Activated CD4-positive, alpha-beta T cell treated with anti-CD3 and anti-CD28 coated beads, Interleukin-2, Interleukin-4, amounts not matched to agents 100 ng/mL and 50 ng/mL, durations not matched to agents 16 hours and 8 hours (primary cell): ENCODE results near the gene SPATA9.
A peak's percentile ranks its signal among the peaks of the same experiment; 100 is the strongest.
"Not testable (repeated sequence)": the region's sequence is repeated elsewhere in the genome, so short reads cannot be mapped to it uniquely, and the experiment has no call there.

Source experiments
- DNase-seq: peaks from one replicate; pipeline ENCODE4 v3.0.0-alpha.2; 2020; ENCODE audit warnings: low spot score

Gene SPATA9

GRCh38 chr5:95715799-95716461 is 33.1 kb upstream of the SPATA9 start:
- peak; percentile 73 for DNase-seq

- DNase-seq, result no peak
Observed at GRCh38 chr5:95713960-95714710, 31.3 kb upstream of the SPATA9 start.

- DNase-seq, result not testable (repeated sequence)
Observed at GRCh38 chr5:95713246-95713645, 30.5 kb upstream of the SPATA9 start.

DNA sequence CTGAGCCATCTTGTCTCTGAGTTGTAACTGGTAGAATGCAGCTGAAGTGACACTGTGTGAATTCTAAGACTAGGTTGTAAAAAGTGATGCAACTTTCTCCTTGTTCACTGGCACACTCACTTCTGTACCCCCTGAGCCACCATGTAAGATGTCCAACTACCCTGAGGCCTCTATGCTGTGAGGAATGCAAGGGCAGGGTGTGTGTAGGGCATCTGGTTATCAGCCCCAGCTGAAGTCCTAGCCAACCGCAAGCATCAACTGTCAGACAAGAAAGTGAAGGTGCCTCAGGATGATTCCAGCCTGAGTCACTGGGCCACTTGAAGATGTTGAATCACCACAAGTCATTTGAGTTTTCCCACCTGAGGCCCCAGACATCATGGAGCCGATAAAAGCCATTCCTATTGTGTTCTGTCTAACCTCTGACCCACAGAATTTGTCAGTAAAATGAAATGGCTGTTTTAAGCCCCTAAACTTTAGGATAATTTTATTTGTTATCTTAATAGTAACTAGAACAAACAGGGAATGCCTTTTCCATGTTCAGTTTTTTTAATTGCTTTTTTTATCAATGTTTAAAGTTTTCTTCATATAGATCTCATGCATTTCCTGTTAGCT is 29.7 kb upstream of the SPATA9 start:
- peak; percentile 58 for DNase-seq

DNA sequence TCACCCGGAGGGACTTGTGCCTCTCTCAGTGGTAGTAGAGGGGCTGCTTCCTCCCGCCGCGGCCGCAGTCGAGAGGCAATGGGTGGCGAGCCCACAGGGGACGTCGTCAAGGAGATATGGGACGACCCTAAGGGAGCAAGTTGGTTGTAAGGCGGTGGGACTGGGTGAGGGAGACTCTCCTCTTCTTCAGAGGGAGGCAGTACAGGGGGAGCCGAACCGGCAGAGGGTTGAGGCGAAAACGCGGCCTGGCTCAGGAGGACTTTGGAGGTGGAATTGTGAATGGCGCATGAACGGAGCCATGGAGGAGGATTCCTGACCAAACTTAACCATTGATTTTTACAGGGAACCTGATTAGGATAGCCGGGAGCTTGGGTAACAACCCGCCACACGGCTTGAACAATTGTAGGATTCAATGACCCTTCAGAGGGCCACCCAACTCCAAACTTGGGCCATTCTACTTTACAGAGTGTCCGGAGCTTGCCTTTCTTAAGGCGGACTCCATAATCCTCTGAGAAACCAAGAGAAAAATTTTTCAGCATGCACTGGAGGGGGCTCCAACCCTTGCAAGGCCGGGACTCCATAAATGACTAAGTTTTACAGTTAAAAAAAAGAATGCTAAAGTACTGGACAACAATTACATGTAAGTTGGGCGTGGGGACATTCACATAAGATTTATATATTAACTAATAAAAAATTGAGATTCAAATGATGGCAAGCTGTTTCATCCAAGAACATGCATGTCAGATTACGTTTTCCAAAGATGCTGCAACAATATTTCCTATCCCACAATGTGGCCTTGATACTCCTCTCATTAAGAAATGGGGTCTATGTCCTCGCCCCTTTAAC is 28.9 kb upstream of the SPATA9 start:
- DNase-seq, result no peak

GRCh38 chr5:95710651-95711500 is 28.1 kb upstream of the SPATA9 start:
- DNase-seq, result not testable (repeated sequence)

DNA sequence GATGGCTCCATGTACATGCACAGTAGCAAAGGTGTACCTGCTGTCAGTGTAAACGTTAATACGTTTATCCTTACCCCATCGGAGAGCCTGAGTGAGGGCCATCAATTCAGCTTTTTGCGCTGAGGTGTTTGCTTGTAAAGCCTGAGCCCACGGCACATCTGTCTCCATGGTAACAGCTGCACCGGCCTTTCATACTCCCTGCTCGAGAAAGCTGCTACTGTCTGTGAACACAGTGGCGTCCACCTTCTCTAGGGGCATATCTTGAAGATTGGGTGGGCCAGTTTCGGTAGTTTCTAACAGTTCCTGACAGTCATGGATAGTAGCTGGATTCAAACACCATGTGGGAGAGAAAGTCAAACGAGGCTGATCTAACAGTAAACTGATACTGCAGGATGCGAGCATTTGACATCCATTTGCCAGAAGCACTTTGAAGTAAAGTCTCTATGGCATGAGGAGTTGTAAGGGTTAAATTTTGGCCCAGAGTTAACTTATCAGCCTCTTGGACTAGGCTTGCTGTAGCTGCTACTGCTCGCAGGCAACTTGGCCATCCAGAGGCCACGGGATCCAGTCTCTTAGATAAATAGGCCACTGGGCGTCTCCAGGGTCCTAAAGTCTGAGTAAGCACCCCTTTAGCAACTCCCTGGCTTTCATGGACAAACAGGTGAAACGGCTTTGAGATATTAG is 27.3 kb upstream of the SPATA9 start:
- DNase-seq, result no peak

GRCh38 chr5:95708876-95709275 is 26.1 kb upstream of the SPATA9 start:
- DNase-seq, result no peak

- DNase-seq, result not testable (repeated sequence)
Observed at GRCh38 chr5:95707534-95708188, 24.9 kb upstream of the SPATA9 start.

DNA sequence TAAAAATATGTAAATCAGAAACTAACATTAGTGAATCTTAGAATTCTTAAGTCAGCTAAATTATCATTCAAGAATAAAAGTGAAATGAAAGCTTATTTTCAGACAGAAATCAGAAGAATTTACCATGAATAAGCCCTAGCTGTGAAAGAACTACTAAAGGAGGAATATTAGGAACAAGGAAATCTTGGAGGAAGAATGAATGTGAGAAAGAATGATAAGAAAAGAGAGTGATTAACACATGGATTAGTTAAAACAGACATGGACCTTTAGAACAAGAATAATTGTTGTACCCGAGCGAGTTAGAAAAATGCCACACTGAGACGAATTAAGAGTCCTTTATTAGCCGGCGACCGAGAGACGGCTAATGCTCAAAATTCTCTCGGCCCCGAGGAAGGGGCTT is 24.3 kb upstream of the SPATA9 start:
- DNase-seq, result no peak

DNA sequence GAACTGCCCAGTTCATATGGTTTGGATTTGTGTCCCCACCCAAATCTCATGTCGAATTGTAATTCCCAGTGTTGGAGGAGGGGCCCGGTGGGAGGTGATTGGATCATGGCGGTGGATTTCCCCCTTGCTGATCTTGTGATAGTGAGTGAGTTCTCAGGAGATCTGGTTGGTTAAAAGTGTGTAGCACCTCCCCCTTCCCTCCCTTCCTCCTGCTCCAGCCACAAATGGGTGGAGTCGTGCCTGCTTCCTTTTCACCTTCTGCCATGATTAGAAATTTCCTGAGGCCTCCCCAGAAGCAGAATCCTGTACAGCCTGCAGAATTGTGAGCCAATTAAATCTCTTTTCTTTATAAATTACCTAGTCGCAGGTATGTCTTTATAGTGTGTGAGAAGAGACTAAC is 23.4 kb upstream of the SPATA9 start:
- not testable (repeated sequence) for DNase-seq

DNA sequence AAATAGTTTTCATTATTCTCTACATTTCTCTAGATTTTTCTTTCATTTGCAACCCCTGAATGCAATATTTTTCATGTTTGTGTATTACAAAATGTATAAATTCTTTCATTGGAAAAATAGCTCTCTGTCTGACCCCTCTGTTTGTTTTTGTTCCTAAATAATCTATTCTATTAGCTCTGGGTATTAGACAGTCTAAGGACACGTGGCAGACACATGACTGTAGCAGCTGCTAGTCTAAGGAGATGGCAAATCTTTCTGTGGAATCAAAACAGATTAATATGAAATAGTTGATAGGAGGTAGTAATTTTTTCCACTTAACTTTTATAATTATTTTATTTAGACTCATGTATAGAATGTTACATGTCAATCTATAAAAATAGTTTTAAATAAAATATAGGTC is 21.4 kb upstream of the SPATA9 start:
- no peak for DNase-seq

GRCh38 chr5:95701074-95701473 is 18.3 kb upstream of the SPATA9 start:
- no peak for DNase-seq

DNA sequence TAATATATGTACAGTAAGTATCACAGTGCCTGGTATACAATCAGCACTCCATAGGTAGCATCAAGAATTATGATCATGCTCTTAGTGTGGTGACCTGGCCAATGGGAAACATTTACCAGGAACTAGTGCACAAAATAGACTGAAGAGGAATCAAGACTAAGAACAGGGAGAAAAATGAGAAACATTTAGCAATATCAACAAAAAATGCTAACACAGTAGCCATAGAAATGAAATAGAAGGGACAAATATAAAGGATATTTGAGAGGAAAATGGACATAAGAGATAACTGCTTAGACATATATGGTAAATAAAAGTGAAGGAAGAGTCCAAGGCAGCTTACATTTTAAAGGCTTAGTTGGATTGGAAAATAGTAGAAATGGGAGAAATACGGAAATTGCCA is 16.5 kb upstream of the SPATA9 start:
- no peak for DNase-seq

DNA sequence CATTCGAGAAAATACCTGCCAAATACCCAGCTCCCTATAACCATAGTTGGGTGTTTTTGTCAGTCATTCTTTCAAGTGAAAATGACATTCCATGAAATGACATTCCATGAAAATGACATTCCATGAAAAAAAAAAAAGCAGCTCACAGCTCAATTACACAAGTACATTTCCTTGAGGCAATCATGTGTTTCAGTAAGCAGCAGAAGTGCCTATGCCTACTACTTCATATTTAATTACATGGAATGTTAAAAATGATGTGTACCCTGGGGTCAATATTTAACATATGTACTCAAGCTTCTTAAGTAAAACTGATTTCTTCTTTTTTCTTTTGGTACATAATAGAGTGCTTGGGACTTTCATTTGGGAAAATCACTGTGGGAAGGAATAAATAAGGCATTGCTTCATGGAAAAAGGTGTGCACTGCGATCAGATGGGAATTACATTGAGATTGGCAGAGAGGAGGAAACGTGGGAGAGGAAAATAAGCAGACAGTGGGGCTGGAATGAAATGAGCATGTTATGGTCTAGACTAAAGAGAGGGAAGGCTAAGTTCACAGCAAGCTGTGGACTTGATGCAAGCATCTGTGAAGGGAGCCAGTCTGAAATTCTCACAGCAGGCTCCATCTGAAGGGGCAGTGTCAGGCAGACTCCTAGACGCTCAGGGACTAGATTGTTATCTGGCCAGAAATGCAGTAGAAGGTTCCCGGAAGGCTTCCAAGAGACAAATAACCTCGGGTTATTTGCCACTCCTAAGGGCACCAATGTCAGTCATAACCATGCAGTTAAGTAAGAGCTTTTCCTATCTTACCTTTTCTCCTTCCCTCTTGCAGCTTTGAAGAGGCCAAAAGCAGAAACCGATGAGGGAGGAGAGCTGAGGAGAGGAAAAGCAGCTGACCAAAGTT is 15.2 kb upstream of the SPATA9 start:
- DNase-seq, result no peak

DNA sequence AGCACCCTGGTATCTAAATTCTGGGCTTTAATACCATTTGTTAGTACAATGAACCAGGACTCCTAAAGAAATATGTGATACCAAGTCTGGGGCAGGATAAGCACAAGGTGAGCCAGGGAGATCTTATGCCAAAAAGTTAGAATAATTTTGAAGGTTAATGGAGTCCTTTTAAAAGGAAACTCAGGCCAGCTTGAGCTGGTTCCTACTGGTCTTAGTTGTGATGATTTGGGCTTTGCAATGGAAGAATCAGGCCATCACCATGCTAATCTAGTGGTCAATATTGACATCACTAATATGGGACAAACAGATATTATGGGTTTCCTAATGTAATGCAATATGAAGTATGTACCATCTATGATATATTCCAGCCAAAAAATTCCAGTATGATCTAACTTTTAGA is 7.5 kb upstream of the SPATA9 start:
- DNase-seq, result no peak

DNA sequence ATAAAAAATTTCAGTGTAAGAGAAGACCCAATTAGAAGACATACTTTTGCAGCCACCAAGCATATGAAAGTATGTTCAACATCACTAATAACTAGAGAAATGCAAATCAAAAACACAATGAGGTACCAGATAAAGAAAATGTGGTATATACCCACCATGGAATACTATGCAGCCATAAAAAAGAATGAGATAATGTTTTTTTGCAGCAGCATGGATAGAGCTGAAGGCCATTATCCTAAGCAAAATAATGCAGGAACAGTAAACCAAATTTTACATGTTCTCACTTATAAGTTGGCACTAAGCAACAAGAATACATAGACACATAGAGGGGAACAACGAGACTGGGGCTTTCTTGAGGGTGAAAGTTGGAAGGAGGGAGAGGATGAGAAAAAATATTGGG is 6.9 kb upstream of the SPATA9 start:
- no peak for DNase-seq

DNA sequence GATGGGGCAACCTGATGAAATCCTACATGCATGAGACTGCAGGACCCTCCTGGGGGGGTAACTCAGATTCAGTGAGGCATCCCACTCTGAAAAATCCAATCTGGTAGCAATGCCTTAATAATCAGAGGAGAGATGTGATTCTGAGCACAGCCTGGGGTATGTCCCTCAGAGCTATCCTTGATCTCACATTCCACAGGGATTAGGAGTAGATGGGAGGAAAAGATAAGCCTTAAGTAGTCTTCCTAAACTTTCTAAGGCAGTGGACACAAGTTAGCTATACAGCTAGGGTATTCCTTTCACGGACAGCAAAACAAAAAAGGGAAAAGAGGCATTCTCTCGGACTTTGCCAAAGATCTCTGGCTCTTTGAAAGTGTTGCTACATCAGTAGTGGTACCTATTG is 3.9 kb upstream of the SPATA9 start:
- no peak for DNase-seq

- no peak for DNase-seq
Observed at GRCh38 chr5:95684361-95684760, 1.6 kb upstream of the SPATA9 start.
